Large intestine (tissue), 3 donors: ENCODE data around the gene LOX. TPM values are rescaled to one million over a fixed set of nuclear protein-coding genes. Genes with fewer than 3 reads are reported as not detected.

ENCODE experiments used
- DNase-seq, 2 donors: peaks; one replicate each; pipeline versions ENCODE4 v3.0.0 to v3.0.0-alpha.2; 2013
- H3K27ac ChIP-seq: one replicate; pipeline ENCODE4 v1.5.1; 2013; ENCODE audit warnings: low read length
- H3K27me3 ChIP-seq: 2 replicates; pipeline ENCODE4 v1.6.1; 2013; ENCODE audit warnings: low read length; ENCODE audit not compliant: control insufficient read depth, insufficient read depth
- H3K36me3 ChIP-seq: 2 replicates; pipeline ENCODE4 v1.6.1; 2013; ENCODE audit warnings: low read length; ENCODE audit not compliant: control insufficient read depth, insufficient read depth
- H3K4me1 ChIP-seq: one replicate; pipeline ENCODE4 v1.6.1; 2013; ENCODE audit warnings: low read length; ENCODE audit not compliant: control insufficient read depth, insufficient read depth
- H3K4me3 ChIP-seq: one replicate; pipeline ENCODE4 v1.5.1; 2013; ENCODE audit warnings: low read length
- H3K9me3 ChIP-seq: one replicate; pipeline ENCODE4 v1.6.1; 2013; ENCODE audit warnings: mild to moderate bottlenecking, low read depth, low read length, moderate library complexity; ENCODE audit not compliant: control insufficient read depth
- WGBS: methylation state at CpG from one replicate; pipeline ENCODE4 v1.1.5; 2013; ENCODE audit warnings: low lambda C conversion rate; ENCODE audit not compliant: insufficient coverage; 5-methylcytosine and 5-hydroxymethylcytosine counted together
- polyA plus RNA-seq: library from polyadenylated mRNA; unstranded; fragments of 120-200 nt; gene quantifications from one replicate; pipeline ENCODE4 v1.2.1, GENCODE V29; 2013

The LOX gene
- polyA plus RNA-seq, 1 donor = 10.9 TPM

DNA sequence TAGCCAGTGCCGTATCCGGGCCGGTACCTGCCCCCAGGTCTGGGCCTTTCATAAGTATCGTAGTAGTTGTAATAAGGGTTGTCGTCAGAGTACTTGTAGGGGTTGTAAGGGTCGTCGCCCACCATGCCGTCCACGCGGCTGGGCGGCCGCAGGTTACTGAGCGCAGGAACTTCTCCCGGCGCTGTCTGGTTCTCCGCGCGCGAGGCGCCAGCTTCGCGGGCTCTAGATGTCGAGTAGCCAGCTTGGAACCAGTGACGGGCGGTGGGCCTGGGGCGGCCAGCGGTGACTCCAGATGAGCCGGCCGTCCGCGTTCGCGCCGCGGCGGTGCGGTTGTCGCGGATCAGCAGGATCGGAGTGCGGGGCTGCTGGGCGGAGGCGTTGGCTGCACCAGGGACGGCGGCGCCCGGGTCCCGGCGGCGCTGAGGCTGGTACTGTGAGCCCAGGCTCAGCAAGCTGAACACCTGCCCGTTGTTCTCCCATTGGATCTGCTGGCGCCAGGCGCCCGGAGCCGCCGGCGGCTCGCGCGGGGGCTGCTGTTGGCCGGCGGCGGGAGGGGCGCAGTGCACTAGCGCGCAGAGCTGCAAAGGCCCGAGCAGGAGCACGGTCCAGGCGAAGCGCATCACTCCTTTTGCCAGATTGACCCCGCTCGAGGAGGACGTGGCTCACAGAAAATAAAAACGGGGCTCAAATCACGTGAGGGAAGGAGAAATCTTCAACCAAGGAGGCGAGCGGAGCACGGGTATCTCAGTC lies 518 bp downstream of the LOX start:
- DNase-seq = peak in 1 of 2 donors; percentile 63
- WGBS = no CpG with 5 or more reads among the region's 78 CpGs
- H3K27ac ChIP-seq = peak overlapping the region; percentile 59
- H3K9me3 ChIP-seq = no peaks in the 10 kb centered on the region
- H3K4me3 ChIP-seq = peak overlapping the region; percentile 66
- peaks cover 2% of the 10 kb centered on the region for H3K36me3 ChIP-seq
- H3K27me3 ChIP-seq = peaks cover 10% of the 10 kb centered on the region
- H3K4me1 ChIP-seq = peaks cover 9% of the 10 kb centered on the region

DNA sequence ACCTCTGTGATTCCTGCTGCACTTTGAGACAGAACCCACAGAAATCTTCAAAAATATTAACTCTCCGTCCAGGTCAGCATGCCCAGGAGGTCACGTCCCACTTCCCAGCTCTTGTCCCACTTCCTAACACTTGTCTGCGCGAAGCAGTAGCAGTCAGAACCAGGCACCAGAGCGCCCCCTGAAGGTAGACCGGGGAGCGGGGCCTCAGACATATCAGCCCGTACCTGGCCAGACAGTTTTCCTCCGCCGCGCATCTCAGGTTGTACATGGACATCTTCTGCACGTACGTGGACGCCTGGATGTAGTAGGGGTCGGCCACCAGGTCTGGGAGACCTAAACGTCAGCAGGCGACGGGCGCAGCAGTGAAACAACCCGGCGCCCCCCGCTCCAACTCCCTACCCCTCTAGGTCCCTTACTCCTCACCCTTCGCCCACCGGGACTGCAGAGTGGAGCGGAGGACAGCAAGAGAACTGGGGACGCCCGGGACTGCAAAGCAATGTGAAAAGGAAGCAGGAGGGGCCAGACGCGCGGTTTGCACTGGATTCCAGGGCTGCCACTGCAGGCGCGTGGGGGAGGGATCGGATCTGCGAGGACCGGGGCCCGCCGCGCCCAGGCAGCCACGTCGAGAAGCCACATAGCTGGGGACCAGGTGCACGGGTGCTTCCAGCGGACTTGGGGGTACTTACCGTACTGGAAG lies 1.2 kb downstream of the LOX start:
- no CpG with 5 or more reads among the region's 43 CpGs for WGBS
- H3K9me3 ChIP-seq = no peaks in the 10 kb centered on the region

DNA sequence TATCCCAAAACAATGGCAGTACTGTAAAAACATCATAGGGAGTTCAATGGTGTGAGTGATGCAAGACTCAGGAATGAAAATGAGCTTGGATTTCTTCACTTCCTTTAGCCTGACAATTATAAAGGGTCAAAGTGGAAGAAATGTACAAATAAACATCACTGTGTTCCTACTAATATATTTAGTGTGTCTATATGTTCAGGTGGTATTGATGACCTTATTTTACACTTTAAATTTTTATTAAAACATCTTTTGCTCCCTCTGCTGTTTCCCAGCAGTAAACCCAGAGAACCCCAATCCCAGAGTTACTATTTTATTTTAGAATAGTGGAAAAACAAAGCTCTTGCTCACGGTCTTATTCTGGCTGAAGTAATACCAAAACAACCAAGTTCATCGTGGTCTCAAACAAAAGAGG lies 2.0 kb downstream of the LOX start:
- Histone ChIP-seq H3K27ac (peak overlapping the region; percentile 59), H3K27me3 (peaks cover 10% of the 10 kb centered on the region), H3K4me3 (peak overlapping the region; percentile 66), H3K4me1 (peaks cover 9% of the 10 kb centered on the region), H3K9me3 (no peaks in the 10 kb centered on the region), H3K36me3 (peaks cover 2% of the 10 kb centered on the region)
- DNase-seq = peak in 1 of 2 donors; percentile 43
- no CpG with 5 or more reads among the region's 2 CpGs for WGBS

More for the DNA sequence above, 1.2 kb downstream of the LOX start:
- peak; percentile 79 to 80 for DNase-seq
- peak overlapping the region; percentile 59 for H3K27ac ChIP-seq
- peaks cover 2% of the 10 kb centered on the region for H3K36me3 ChIP-seq
- peaks cover 10% of the 10 kb centered on the region for H3K27me3 ChIP-seq
- peaks cover 9% of the 10 kb centered on the region for H3K4me1 ChIP-seq
- H3K4me3 ChIP-seq = peak overlapping the region; percentile 66

DNA sequence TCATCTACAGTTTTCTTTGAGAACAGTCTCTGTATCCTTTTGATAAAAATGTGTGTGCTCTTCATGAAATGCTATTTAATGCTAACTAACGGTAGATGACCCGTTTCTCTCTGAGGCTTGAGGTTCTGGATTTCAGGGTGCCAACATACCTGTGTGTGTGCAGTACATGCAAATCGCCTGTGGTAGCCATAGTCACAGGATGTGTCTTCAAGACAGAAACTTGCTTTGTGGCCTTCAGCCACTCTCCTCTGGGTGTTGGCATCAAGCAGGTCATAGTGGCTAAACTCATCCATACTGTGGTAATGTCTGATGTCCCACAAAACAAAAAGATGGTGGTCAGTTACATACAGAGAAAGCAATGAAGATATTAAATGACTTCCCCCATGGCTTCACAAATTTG lies 4.2 kb downstream of the LOX start:
- H3K27ac ChIP-seq = no peak overlapping the region
- H3K4me3 ChIP-seq = no peak overlapping the region
- DNase-seq = no peak
- peaks cover 9% of the 10 kb centered on the region for H3K4me1 ChIP-seq
- no CpG with 5 or more reads among the region's 3 CpGs for whole genome bisulfite sequencing
- H3K36me3 ChIP-seq = peaks cover 2% of the 10 kb centered on the region
- peaks cover 7% of the 10 kb centered on the region for H3K27me3 ChIP-seq
- H3K9me3 ChIP-seq = no peaks in the 10 kb centered on the region

DNA sequence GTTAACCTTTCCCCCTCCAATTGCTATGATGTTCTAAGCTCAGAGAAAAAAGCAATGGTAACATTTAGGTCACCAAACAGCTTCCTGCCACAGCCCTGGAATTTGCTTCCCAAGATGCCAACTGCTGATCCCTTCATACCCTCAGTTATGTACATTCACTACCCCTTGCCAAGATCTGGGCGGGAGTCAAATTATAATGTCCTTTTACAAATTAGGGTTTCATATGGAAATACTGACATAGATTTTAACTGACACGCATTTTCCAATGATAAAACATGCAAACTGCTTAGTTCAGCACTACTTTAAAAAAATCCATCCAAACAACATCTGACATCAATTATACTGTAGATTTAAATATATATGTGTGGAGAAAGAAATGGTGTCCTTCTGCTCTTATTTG lies 5.0 kb downstream of the LOX start:
- Histone ChIP-seq H3K4me3 (no peak overlapping the region), H3K9me3 (no peaks in the 10 kb centered on the region), H3K36me3 (peaks cover 2% of the 10 kb centered on the region), H3K27me3 (peaks cover 3% of the 10 kb centered on the region), H3K27ac (no peak overlapping the region), H3K4me1 (peaks cover 7% of the 10 kb centered on the region)
- no peak for DNase-seq
- WGBS = 100% methylated on average over 1 of the region's 2 CpGs

DNA sequence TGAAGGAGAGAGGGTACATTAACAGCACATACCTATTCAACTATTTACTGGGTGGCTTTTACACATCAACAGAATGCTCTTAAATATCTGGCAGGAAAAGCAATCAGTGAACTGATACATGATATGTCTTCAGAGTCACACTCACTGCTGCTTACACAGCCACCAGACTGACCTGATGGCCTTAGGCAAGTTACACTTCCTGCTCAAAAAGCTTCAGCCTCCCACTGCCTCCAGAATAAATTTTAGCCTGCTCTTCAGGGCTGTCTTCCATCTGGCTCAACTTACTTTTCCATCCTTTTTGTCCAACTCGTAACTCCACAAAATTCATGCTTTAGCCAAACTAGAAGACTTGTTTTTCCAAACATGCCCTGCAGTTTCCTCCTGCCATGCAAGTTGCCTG lies 10.7 kb downstream of the LOX start:
- H3K36me3 ChIP-seq = no peaks in the 10 kb centered on the region
- no peaks in the 10 kb centered on the region for H3K4me1 ChIP-seq
- no peaks in the 10 kb centered on the region for H3K27me3 ChIP-seq
- no peak for DNase-seq
- H3K4me3 ChIP-seq = no peak overlapping the region
- no peak overlapping the region for H3K27ac ChIP-seq
- 100% methylated on average over 1 of the region's 1 CpG for WGBS
- H3K9me3 ChIP-seq = peaks cover 5% of the 10 kb centered on the region

DNA sequence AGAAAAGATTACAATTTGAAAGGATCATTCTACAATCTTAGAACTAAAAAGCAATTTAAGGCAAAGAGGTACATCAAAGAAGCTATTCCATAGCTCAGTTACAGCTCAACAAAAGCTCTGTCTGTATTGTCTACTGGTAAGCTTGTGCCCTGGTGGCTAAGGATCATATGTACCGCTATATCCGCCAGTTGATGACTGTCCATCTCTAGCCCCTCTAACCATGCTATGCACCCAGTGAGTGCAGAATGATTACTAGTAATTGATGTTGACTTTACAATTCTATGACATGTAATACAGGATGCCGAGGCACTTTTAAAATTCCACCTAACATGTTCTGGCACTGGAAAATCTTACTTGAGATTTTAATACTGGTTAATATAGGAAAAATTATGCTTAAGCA lies 13.1 kb downstream of the LOX start:
- DNase-seq = no peak
- 100% methylated on average over 1 of the region's 3 CpGs for WGBS
- no peak overlapping the region for H3K4me3 ChIP-seq

DNA sequence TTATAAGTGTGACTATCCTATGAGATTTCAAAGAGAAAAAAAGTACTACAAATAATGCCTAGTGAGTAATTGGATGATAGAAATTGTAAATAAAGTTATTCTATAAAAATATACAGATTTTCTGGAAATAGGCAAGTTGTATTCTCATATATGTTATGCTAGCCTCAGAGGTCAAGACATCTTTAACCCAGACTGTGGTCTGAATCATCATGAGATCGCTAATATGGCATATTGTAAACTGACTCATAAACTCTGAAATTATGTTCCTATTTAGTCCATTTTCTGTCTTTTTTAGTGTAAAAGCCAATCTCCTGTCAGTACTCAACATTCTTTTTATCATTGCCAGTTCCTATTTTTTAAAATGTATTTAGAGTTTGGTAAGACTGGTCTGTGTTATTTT lies 14.2 kb downstream of the LOX start:
- Histone ChIP-seq H3K36me3 (no peaks in the 10 kb centered on the region), H3K27ac (no peak overlapping the region), H3K4me1 (no peaks in the 10 kb centered on the region), H3K9me3 (peaks cover 5% of the 10 kb centered on the region), H3K4me3 (no peak overlapping the region), H3K27me3 (no peaks in the 10 kb centered on the region)
- no CpG with 5 or more reads among the region's 1 CpG for WGBS
- no peak for DNase-seq

More for the DNA sequence above, 13.1 kb downstream of the LOX start:
- Histone ChIP-seq H3K27me3 (no peaks in the 10 kb centered on the region), H3K36me3 (no peaks in the 10 kb centered on the region), H3K9me3 (peaks cover 5% of the 10 kb centered on the region), H3K4me1 (no peaks in the 10 kb centered on the region), H3K27ac (no peak overlapping the region)

DNA sequence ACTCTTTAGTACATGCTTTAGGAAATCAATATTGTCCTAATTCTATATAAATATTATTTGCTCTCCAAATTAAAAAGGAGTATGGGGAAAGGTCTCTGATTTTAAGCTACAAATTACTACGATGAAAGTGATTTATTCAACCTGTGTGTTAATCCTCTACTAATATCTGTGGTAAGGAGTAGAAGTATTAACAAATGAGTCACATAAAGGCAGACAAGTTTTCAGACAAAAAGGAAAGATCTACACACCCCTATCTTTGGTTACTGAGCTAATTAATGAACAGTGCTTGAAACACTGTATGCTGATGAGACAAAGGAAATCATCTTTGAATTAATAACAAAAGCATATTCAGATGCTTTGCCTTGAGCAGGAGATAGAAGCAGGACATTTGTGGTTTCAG lies 15.9 kb downstream of the LOX start:
- no CpG with 5 or more reads among the region's 1 CpG for WGBS
- Histone ChIP-seq H3K4me1 (no peaks in the 10 kb centered on the region), H3K27me3 (no peaks in the 10 kb centered on the region), H3K36me3 (no peaks in the 10 kb centered on the region), H3K27ac (no peak overlapping the region), H3K9me3 (peaks cover 5% of the 10 kb centered on the region), H3K4me3 (no peak overlapping the region)
- no peak for DNase-seq

DNA sequence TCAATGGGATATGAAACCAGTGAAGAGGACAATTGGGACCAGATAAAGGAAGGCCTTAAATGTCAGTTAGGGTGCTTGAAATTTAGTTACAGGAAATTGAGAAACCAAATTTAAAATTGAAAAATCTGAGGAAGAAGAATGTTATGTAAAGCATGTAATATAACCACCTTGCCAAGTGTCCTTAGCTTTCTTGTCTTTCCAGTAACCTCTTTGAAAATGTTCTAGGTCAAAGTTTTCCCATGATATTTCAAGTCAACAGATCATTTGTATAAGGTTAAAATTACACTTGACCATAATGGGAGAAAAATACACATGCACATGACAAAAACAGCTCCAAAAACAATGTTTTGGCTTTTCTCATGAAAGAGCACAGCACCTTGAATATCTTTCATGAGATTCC lies 21.1 kb downstream of the LOX start:
- H3K27me3 ChIP-seq = no peaks in the 10 kb centered on the region
- no peaks in the 10 kb centered on the region for H3K36me3 ChIP-seq
- no peak overlapping the region for H3K27ac ChIP-seq
- DNase-seq = no peak
- no peaks in the 10 kb centered on the region for H3K4me1 ChIP-seq
- no peak overlapping the region for H3K4me3 ChIP-seq
- H3K9me3 ChIP-seq = no peaks in the 10 kb centered on the region
